Nucleus accumbens (tissue), 56 donors: Measurements from ENCODE around the gene CCL17.
"Not testable (repeated sequence)": the region's sequence is repeated elsewhere in the genome, so short reads cannot be mapped to it uniquely, and the experiment has no call there.

Experiments used
- DNase-seq, 56 donors: peaks; one replicate each; lab custom pipeline; 2025; lab: John Stamatoyannopoulos, UW

Gene CCL17

GRCh38 chr16:57392694-57393093, 11.9 kb upstream of the CCL17 start:
- no peak for DNase-seq

GRCh38 chr16:57394444-57394843, 10.1 kb upstream of the CCL17 start:
- DNase-seq = peak in 1 of 56 donors; percentile 7

- no peak for DNase-seq
Measured at GRCh38 chr16:57395026-57395425, 9.5 kb upstream of the CCL17 start.

GRCh38 chr16:57396786-57397185, 7.8 kb upstream of the CCL17 start:
- DNase-seq = no peak

GRCh38 chr16:57397493-57397892, 7.1 kb upstream of the CCL17 start:
- not testable (repeated sequence) for DNase-seq

- DNase-seq = no peak
Measured at GRCh38 chr16:57401943-57402640, 2.5 kb upstream of the CCL17 start.

GRCh38 chr16:57405097-57405496, 530 bp downstream of the CCL17 start:
- no peak for DNase-seq

GRCh38 chr16:57406881-57407280, 2.3 kb downstream of the CCL17 start:
- DNase-seq = no peak

GRCh38 chr16:57407521-57408353, 3.2 kb downstream of the CCL17 start:
- no peak for DNase-seq

- peak in 1 of 56 donors; percentile 11 for DNase-seq
Measured at GRCh38 chr16:57409065-57409464, 4.5 kb downstream of the CCL17 start.

GRCh38 chr16:57409870-57410587, 5.5 kb downstream of the CCL17 start:
- DNase-seq = no peak

- no peak for DNase-seq
Measured at GRCh38 chr16:57411362-57411976, 6.9 kb downstream of the CCL17 start.

GRCh38 chr16:57412584-57412983, 8.0 kb downstream of the CCL17 start:
- DNase-seq = no peak

GRCh38 chr16:57413301-57413730, 8.7 kb downstream of the CCL17 start:
- DNase-seq = no peak

GRCh38 chr16:57413733-57414132, 9.2 kb downstream of the CCL17 start:
- no peak for DNase-seq

- DNase-seq = no peak
Measured at GRCh38 chr16:57416084-57416483, 11.5 kb downstream of the CCL17 start.

GRCh38 chr16:57419506-57419905, 14.9 kb downstream of the CCL17 start:
- no peak for DNase-seq

GRCh38 chr16:57422026-57422944, 17.7 kb downstream of the CCL17 start:
- peak in 4 of 56 donors; percentile 13 to 38 (median 26) for DNase-seq

- DNase-seq = no peak
Measured at GRCh38 chr16:57423152-57423551, 18.6 kb downstream of the CCL17 start.

GRCh38 chr16:57424583-57424982, 20.0 kb downstream of the CCL17 start:
- DNase-seq = no peak
